Pancreas (tissue), 10 donors: Measurements from ENCODE around the gene PTGFRN. TPM values are rescaled to one million over a fixed set of nuclear protein-coding genes. Genes with fewer than 3 reads are reported as not detected.
A peak's percentile ranks its signal among the peaks of the same experiment; 100 is the strongest.

Experiments used
- ATAC-seq, 4 donors: fragments of 200-7000 bp; cut with Tn5 transposase; one replicate each; pipeline versions ENCODE4 v1.8.0 to v1.9.1; 2020; ENCODE audit warnings: mild to moderate bottlenecking in 4 of 4, moderate library complexity in 4 of 4
- DNase-seq, 6 donors: peaks; one replicate each; pipeline ENCODE4 v3.0.0-alpha.2; 2020
- FAIRE-seq: peaks from 2 replicates; lab custom pipeline; 2012; peaks lifted over from hg19 to GRCh38; lab: Jason Lieb, UNC
- H3K27ac ChIP-seq, 4 donors: fragments of 200-600 bp; sonication (generic); 1 replicate in 3 of 4; 2 replicates in 1 of 4; pipeline versions ENCODE4 v1.5.0 to v1.8.0; 2020
- H3K27me3 ChIP-seq, 4 donors: fragments of 200-600 bp; one replicate each; pipeline ENCODE4 v1.8.0; 2021
- H3K36me3 ChIP-seq, 3 donors: fragments of 200-600 bp; sonication (generic) in 1 of 3; one replicate each; pipeline versions ENCODE4 v1.5.0 to v1.8.0; 2020 to 2021
- H3K4me1 ChIP-seq, 3 donors: fragments of 200-600 bp; one replicate each; pipeline ENCODE4 v1.8.0; 2021
- H3K4me3 ChIP-seq, 4 donors: fragments of 200-600 bp; sonication (generic) in 2 of 4; one replicate each; pipeline versions ENCODE4 v1.5.0 to v1.8.0; 2020 to 2021
- H3K9me3 ChIP-seq, 4 donors: fragments of 200-600 bp; one replicate each; pipeline ENCODE4 v1.8.0; 2021
- WGBS, 2 donors: extraction: QIAGEN DNeasy Blood & Tissue Kit; methylation state at CpG; one replicate each; pipeline ENCODE4 v1.1.7; 2013; 5-methylcytosine and 5-hydroxymethylcytosine counted together
- intact Hi-C, 3 donors: fragments of 100-400 bp; cut with DNase I; formaldehyde crosslinking; loops; one replicate each; pipeline versions ENCODE4 v1.11.1 to v1.14.2; 2022
- polyA plus RNA-seq, 2 donors: library from polyadenylated mRNA; stranded (reverse); fragments of 200-250 nt; gene quantifications; one replicate each; pipeline ENCODE4 v1.2.3, GENCODE V29; 2013
- total RNA-seq, 6 donors: library from RNA; stranded (reverse); fragmentation: NEBNext Ultra II Directional in 4 of 6; extraction: Animal tissue kit (Norgen Biotek cat#: 25700) in 4 of 6; gene quantifications; one replicate each; pipeline versions ENCODE4 v1.2.1 to v1.2.4, GENCODE V29; 2021 to 2023
- TF ChIP-seq, protein P1 (sequence below), 4 donors: fragments of 200-600 bp; sonication (generic) in 3 of 4; IDR thresholded peaks; one replicate each; pipeline versions ENCODE4 v1.5.0 to v1.8.0; 2021; ENCODE audit warnings: antibody characterized with exemption in 4 of 4
- donor health status: healthy with polysubstance abuse.
- donor health status: DM: no; HTN: no; CAD: no; lungs with moderate emphysema.
- donor health status: DM: no; HTN: no; CAD: no.
- donor health status: control.
- donor health status: control.
- donor health status: Bipolar disorder and iron deficiency.
- donor health status: DM: yes; HTN: yes; CAD: no.
- donor health status: DM: no; HTN: no; CAD: no.
- donor health status: DM: no; HTN: no; CAD: no.
- donor health status: DM: yes; HTN: yes; CAD: no.

PTGFRN gene
- total and polyA plus RNA-seq, 8 donors: 9.9 to 62.0 (median 21.3) TPM

DNA sequence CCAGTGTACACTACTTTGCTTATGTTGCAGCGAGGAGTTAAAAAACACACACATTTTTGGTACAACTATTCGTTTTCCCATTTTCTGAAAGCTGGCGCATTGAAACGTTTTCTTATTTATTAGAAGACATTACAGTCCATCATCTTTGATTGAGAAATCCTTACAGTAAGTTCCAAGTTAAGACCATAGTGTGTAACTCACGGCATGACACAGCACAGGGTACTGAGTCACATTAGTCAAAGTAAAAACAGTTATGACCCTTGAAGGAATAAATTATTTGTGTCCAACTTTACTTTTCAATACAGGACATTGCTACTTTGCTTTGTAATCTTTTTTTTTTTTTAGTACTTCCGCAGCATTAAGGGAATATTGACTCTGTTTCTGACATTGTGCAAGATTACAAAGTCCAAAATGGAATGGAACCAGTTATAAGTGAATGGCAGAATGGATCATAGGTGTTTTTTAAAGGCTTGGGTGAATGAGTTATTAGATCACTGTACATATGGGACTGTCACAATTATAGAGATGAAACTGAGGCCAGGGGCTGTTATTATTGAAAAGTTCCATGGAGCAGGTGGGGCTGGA lies 11.7 kb downstream of the PTGFRN start:
- no peak for DNase-seq
- no peaks in the 10 kb centered on the region for H3K36me3 ChIP-seq
- intact Hi-C loops: no loop called here
- TF ChIP-seq, protein P1, sequence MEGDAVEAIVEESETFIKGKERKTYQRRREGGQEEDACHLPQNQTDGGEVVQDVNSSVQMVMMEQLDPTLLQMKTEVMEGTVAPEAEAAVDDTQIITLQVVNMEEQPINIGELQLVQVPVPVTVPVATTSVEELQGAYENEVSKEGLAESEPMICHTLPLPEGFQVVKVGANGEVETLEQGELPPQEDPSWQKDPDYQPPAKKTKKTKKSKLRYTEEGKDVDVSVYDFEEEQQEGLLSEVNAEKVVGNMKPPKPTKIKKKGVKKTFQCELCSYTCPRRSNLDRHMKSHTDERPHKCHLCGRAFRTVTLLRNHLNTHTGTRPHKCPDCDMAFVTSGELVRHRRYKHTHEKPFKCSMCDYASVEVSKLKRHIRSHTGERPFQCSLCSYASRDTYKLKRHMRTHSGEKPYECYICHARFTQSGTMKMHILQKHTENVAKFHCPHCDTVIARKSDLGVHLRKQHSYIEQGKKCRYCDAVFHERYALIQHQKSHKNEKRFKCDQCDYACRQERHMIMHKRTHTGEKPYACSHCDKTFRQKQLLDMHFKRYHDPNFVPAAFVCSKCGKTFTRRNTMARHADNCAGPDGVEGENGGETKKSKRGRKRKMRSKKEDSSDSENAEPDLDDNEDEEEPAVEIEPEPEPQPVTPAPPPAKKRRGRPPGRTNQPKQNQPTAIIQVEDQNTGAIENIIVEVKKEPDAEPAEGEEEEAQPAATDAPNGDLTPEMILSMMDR (IDR thresholded peaks at IDR 0.05): no peak
- H3K4me1 ChIP-seq: peaks cover 11 to 40% (median 27%) of the 10 kb centered on the region in 3 donors
- FAIRE-seq: no peak
- 49 to 53% methylated on average over 6 of the region's 6 CpGs for WGBS, 2 donors
- H3K27me3 ChIP-seq: no peaks in the 10 kb centered on the region
- ATAC-seq: peak; percentile 69 to 78 (median 72)
- no peaks in the 10 kb centered on the region for H3K9me3 ChIP-seq
- H3K4me3 ChIP-seq: no peak overlapping the region
- H3K27ac ChIP-seq: peak overlapping the region in 1 of 4 donors; percentile 33

DNA sequence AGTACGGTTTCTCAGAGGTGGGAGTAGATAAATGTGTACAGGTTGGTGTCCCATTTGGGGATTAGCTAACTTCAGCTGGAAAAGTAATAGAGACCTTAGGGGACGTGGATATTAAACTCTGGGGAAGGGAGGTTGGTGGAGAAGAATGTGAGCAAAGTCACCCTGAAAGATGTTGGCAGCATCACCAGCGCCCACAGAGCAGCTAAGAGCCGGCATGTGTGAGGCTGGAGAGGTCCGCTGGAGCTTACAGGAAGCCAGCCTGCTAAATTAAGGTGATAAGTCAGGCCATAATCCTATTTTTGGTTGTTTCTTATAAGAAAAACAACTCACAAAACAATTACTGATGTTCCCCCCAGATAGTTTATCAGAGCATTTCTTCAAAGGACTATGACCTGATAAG lies 12.2 kb downstream of the PTGFRN start:
- WGBS, 2 donors: 87 to 92% methylated on average over 5 of the region's 5 CpGs

DNA sequence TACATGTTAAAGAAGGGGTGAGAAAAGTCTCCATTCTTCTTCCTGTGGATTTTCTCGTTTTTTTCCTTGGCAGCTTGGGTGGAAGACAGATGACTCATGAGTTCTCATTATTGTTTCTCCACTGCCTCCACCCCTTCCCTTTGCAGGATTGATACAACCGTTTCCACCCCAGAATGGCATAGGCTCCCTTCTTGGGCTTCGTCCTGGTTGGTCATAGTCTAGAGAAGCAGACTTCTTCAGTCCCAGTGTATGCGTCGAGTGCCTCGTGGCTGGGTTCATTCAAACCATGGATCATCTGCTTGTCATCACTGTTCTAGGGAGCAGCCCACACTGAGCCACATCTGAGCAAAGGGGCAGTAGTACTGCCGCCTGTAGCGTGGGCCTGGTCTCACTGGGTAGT lies 13.7 kb downstream of the PTGFRN start:
- intact Hi-C loops: no loop called here
- FAIRE-seq (no peak), DNase-seq (no peak), ATAC-seq (no peak)
- H3K9me3 ChIP-seq: no peaks in the 10 kb centered on the region
- H3K27ac ChIP-seq: no peak overlapping the region
- H3K27me3 ChIP-seq: no peaks in the 10 kb centered on the region
- TF ChIP-seq, protein P1 (IDR thresholded peaks at IDR 0.05): no peak
- peaks cover 5 to 28% (median 21%) of the 10 kb centered on the region in 3 donors for H3K4me1 ChIP-seq
- 81 to 86% methylated on average over 8 of the region's 8 CpGs for WGBS, 2 donors
- no peak overlapping the region for H3K4me3 ChIP-seq
- no peaks in the 10 kb centered on the region for H3K36me3 ChIP-seq

More for the DNA sequence above, 12.2 kb downstream of the PTGFRN start:
- intact Hi-C loops: no loop called here
- Histone ChIP-seq H3K27ac (peak overlapping the region in 1 of 4 donors; percentile 33), H3K4me1 (peaks cover 5 to 34% (median 21%) of the 10 kb centered on the region in 3 donors), H3K4me3 (no peak overlapping the region), H3K9me3 (no peaks in the 10 kb centered on the region), H3K27me3 (no peaks in the 10 kb centered on the region), H3K36me3 (no peaks in the 10 kb centered on the region)
- FAIRE-seq (no peak), DNase-seq (no peak), ATAC-seq (no peak)
- TF ChIP-seq, protein P1 (IDR thresholded peaks at IDR 0.05): no peak

DNA sequence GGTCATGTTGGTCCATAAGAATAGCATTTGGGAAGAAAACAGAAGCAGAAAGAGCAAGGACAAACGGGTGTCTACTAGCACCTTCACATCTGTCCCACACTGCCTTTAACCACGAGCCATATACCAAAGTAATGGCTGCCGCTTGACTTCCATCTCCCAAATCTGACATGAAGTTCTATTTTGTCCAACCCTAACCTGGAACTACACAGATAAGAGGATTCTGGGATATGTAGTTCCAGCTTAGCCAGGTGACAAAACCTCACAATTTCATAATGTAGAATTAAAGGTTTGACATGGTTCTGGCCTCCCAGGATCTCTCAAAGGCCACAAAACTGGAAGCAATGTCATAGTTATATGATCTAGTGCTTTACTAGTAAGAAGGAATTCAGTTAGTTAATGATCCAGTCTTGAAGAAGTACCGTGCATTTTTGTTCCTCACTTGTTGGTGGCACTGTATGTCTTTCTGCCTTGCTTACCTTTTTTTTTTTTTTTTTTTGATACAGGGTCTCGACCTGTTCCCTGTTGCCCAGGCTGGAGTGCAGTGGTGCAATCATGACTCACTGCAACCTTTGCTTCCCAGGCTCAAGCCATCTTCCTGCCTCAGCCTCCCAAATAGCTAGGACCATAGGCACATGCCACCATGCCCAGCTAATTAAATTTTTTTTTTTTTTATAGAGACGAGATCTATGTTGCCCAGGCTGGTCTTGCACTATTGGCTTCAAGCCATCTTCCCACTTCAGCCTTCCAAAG lies 17.5 kb downstream of the PTGFRN start:
- Histone ChIP-seq H3K36me3 (no peaks in the 10 kb centered on the region), H3K9me3 (no peaks in the 10 kb centered on the region), H3K4me3 (no peak overlapping the region), H3K27me3 (no peaks in the 10 kb centered on the region), H3K4me1 (peaks cover 0 to 7% (median 0%) of the 10 kb centered on the region in 3 donors), H3K27ac (no peak overlapping the region)
- intact Hi-C loops: no loop called here
- FAIRE-seq (no peak), DNase-seq (no peak), ATAC-seq (no peak)
- WGBS, 2 donors: 90 to 97% methylated on average over 6 of the region's 6 CpGs
- TF ChIP-seq, protein P1 (IDR thresholded peaks at IDR 0.05): no peak
